H1 (cell line): Measurements from ENCODE around the gene NT5DC3. TPM values are rescaled to one million over a fixed set of nuclear protein-coding genes. Genes with fewer than 3 reads are reported as not detected.

Source experiments
- CTCF ChIA-PET: fragments of 300-600 bp; sonication (Branson Sonifier 250); formaldehyde crosslinking; loops from one replicate; lab custom pipeline; 2021; ENCODE audit not compliant: partially characterized antibody; lab: Charles Lee
- POLR2A ChIA-PET: fragments of 300-600 bp; sonication (Branson Sonifier 250); formaldehyde crosslinking; loops from one replicate; lab custom pipeline; 2021; ENCODE audit warnings: inconsistent platforms; ENCODE audit not compliant: partially characterized antibody; lab: Charles Lee
- DNase-seq, 2 experiments: peaks; one replicate each; pipeline versions ENCODE4 v3.0.0 to v3.0.0-alpha.2; 2010 to 2022; ENCODE audit warnings: low spot score in 2 of 2, low read depth in 1 of 2, mixed read lengths in 1 of 2
- FAIRE-seq: peaks from 2 replicates; lab custom pipeline; 2011; peaks lifted over from hg19 to GRCh38; lab: Jason Lieb, UNC
- H2AFZ ChIP-seq: 2 replicates; pipeline ENCODE4 v1.8.1; 2012; ENCODE audit warnings: low read length, inconsistent platforms
- H2AK5ac ChIP-seq: 2 replicates; pipeline ENCODE4 v1.6.1; 2013; ENCODE audit warnings: low read depth, low read length
- H2BK120ac ChIP-seq: replicated peaks from 2 replicates; pipeline ENCODE3; 2013; ENCODE audit warnings: low read depth, low read length, inconsistent platforms
- H2BK12ac ChIP-seq: 2 replicates; pipeline ENCODE4 v1.6.1; 2013; ENCODE audit warnings: low read depth, low read length
- H2BK15ac ChIP-seq: 2 replicates; pipeline ENCODE4 v1.6.1; 2013; ENCODE audit warnings: low read length
- H2BK20ac ChIP-seq: 2 replicates; pipeline ENCODE4 v1.6.1; 2013; ENCODE audit warnings: low read length
- H2BK5ac ChIP-seq: 2 replicates; pipeline ENCODE4 v1.6.1; 2013; ENCODE audit warnings: low read depth, low read length
- H3K14ac ChIP-seq: 2 replicates; pipeline ENCODE4 v1.6.1; 2013; ENCODE audit warnings: inconsistent platforms; ENCODE audit not compliant: insufficient read length
- H3K18ac ChIP-seq: 2 replicates; pipeline ENCODE4 v1.6.1; 2013; ENCODE audit warnings: low read length; ENCODE audit errors: extremely low read depth
- H3K23ac ChIP-seq: 2 replicates; pipeline ENCODE4 v1.6.1; 2013; ENCODE audit warnings: inconsistent platforms; ENCODE audit not compliant: insufficient read length
- H3K23me2 ChIP-seq: 2 replicates; pipeline ENCODE4 v1.6.1; 2013; ENCODE audit warnings: low read depth, low read length
- H3K27ac ChIP-seq: 2 replicates; pipeline ENCODE4 v1.6.1; 2011; ENCODE audit warnings: low read depth, low read length, inconsistent platforms
- H3K27me3 ChIP-seq, 4 experiments: replicated peaks in 1 of 4; 1 replicate in 1 of 4; 2 replicates in 3 of 4; pipeline versions ENCODE4 v1.6.1 to v1.8.1; 2011 to 2013; ENCODE audit warnings: low read length in 3 of 4, mild to moderate bottlenecking in 3 of 4, inconsistent platforms in 2 of 4, mixed read lengths in 2 of 4, moderate library complexity in 1 of 4; ENCODE audit not compliant: control insufficient read depth in 3 of 4, insufficient read depth in 3 of 4; ENCODE audit errors: extremely low read depth in 1 of 4
- H3K36me3 ChIP-seq, 4 experiments: 2 replicates each; pipeline versions ENCODE4 v1.6.1 to v1.8.1; 2011 to 2013; ENCODE audit warnings: mild to moderate bottlenecking in 4 of 4, low read length in 3 of 4, moderate library complexity in 2 of 4, control low read depth in 1 of 4, inconsistent platforms in 1 of 4; ENCODE audit not compliant: insufficient read depth in 4 of 4, control insufficient read depth in 2 of 4
- H3K4ac ChIP-seq: replicated peaks from 2 replicates; pipeline ENCODE3; 2013; ENCODE audit warnings: low read length, low read depth, mixed read lengths, inconsistent platforms; ENCODE audit not compliant: insufficient read length
- H3K4me1 ChIP-seq, 4 experiments: replicated peaks in 1 of 4; 1 replicate in 1 of 4; 2 replicates in 3 of 4; pipeline versions ENCODE4 v1.6.1 to v1.8.1; 2011 to 2013; ENCODE audit warnings: low read length in 3 of 4, inconsistent platforms in 2 of 4, mixed read lengths in 1 of 4; ENCODE audit not compliant: insufficient read depth in 4 of 4, control insufficient read depth in 3 of 4
- H3K4me2 ChIP-seq, 2 experiments: 2 replicates each; pipeline versions ENCODE4 v1.6.1 to v1.8.1; 2011 to 2013; ENCODE audit warnings: low read depth in 2 of 2, low read length in 2 of 2, control low read depth in 1 of 2, inconsistent platforms in 1 of 2, mild to moderate bottlenecking in 1 of 2; ENCODE audit not compliant: insufficient read depth in 1 of 2
- H3K4me3 ChIP-seq, 4 experiments: fragments of 200-600, 300-600 bp in 1 of 4; sonication (generic), shearing (Covaris generic), sonication (Bioruptor Twin) in 1 of 4; 2 replicates each; pipeline versions ENCODE4 v1.5.1 to v1.8.1; 2011 to 2016; ENCODE audit warnings: low read length in 4 of 4, low read depth in 3 of 4, control low read depth in 2 of 4, inconsistent platforms in 2 of 4, mild to moderate bottlenecking in 2 of 4, mixed read lengths in 1 of 4, moderate library complexity in 1 of 4; ENCODE audit not compliant: insufficient read depth in 2 of 4; ENCODE audit errors: extremely low read depth in 1 of 4
- H3K56ac ChIP-seq: replicated peaks from 2 replicates; pipeline ENCODE3; 2013; ENCODE audit warnings: low read depth, mild to moderate bottlenecking, mixed read lengths, low read length, inconsistent platforms; ENCODE audit not compliant: insufficient read length
- H3K79me1 ChIP-seq: 2 replicates; pipeline ENCODE4 v1.6.1; 2013; ENCODE audit warnings: low read depth, low read length, control low read depth
- H3K79me2 ChIP-seq, 2 experiments: 2 replicates each; pipeline versions ENCODE4 v1.6.1 to v1.8.1; 2012 to 2013; ENCODE audit warnings: low read length in 2 of 2, mild to moderate bottlenecking in 2 of 2, inconsistent platforms in 1 of 2; ENCODE audit not compliant: insufficient read depth in 2 of 2, control insufficient read depth in 1 of 2
- H3K9ac ChIP-seq, 4 experiments: replicated peaks in 1 of 4; 1 replicate in 1 of 4; 2 replicates in 3 of 4; pipeline versions ENCODE4 v1.6.1 to v1.8.1; 2011 to 2013; ENCODE audit warnings: low read depth in 3 of 4, low read length in 3 of 4, control low read depth in 2 of 4, mild to moderate bottlenecking in 2 of 4, moderate library complexity in 2 of 4, inconsistent platforms in 1 of 4; ENCODE audit errors: extremely low read depth in 1 of 4
- H3K9me3 ChIP-seq, 2 experiments: 2 replicates each; pipeline versions ENCODE4 v1.6.1 to v1.8.1; 2012 to 2013; ENCODE audit warnings: mild to moderate bottlenecking in 2 of 2, moderate library complexity in 2 of 2, control low read depth in 1 of 2, inconsistent platforms in 1 of 2, low read depth in 1 of 2, low read length in 1 of 2, mixed read lengths in 1 of 2; ENCODE audit not compliant: insufficient read depth in 2 of 2
- H4K20me1 ChIP-seq, 2 experiments: replicated peaks in 1 of 2; 2 replicates each; pipeline versions ENCODE3 to v1.8.1; 2011 to 2013; ENCODE audit warnings: inconsistent platforms in 2 of 2, low read length in 2 of 2, mild to moderate bottlenecking in 1 of 2; ENCODE audit not compliant: insufficient read depth in 2 of 2, control insufficient read depth in 1 of 2
- H4K5ac ChIP-seq: 2 replicates; pipeline ENCODE4 v1.6.1; 2013; ENCODE audit warnings: low read length, low read depth, mixed read lengths, inconsistent platforms; ENCODE audit not compliant: insufficient read length
- H4K8ac ChIP-seq: 2 replicates; pipeline ENCODE4 v1.8.0; 2013; ENCODE audit warnings: mild to moderate bottlenecking, moderate library complexity, low read length, inconsistent platforms; ENCODE audit not compliant: insufficient read depth; ENCODE audit errors: extremely low read depth
- H4K91ac ChIP-seq: replicated peaks from 2 replicates; pipeline ENCODE3; 2013; ENCODE audit warnings: low read length, mixed read lengths, inconsistent platforms; ENCODE audit not compliant: insufficient read length
- CEBPB ChIP-seq: IDR thresholded peaks from 2 replicates; pipeline ENCODE4 v1.6.1; 2012; ENCODE audit warnings: low read depth, low read length
- CHD1 ChIP-seq: IDR thresholded peaks from 2 replicates; pipeline ENCODE4 v1.6.1; 2012; ENCODE audit warnings: low read depth, low read length, improper control_type of control experiment
- CHD2 ChIP-seq: IDR thresholded peaks from 2 replicates; pipeline ENCODE4 v1.6.1; 2012; ENCODE audit warnings: low read length, improper control_type of control experiment
- CTBP2 ChIP-seq: IDR thresholded peaks from 2 replicates; pipeline ENCODE4 v1.7.0; 2011; ENCODE audit warnings: borderline replicate concordance, mild to moderate bottlenecking, moderate library complexity, mixed read lengths, low read length; ENCODE audit not compliant: insufficient read depth, insufficient read length
- EGR1 ChIP-seq: IDR thresholded peaks from 2 replicates; pipeline ENCODE4 v1.6.1; 2011; ENCODE audit warnings: low read depth, low read length, borderline replicate concordance
- GTF2F1 ChIP-seq: IDR thresholded peaks from 2 replicates; pipeline ENCODE4 v1.6.1; 2012; ENCODE audit warnings: low read depth, low read length, improper control_type of control experiment, borderline replicate concordance
- KDM5A ChIP-seq: fragments of 200-600 bp; IDR thresholded peaks from 2 replicates; pipeline ENCODE4 v1.7.1; 2012; ENCODE audit warnings: mild to moderate bottlenecking, low read length, inconsistent platforms, mixed read lengths
- NRF1 ChIP-seq: IDR thresholded peaks from 2 replicates; pipeline ENCODE4 v1.6.1; 2011; ENCODE audit warnings: mild to moderate bottlenecking, low read depth, low read length, improper control_type of control experiment
- POLR2AphosphoS5 ChIP-seq: IDR thresholded peaks from 2 replicates; pipeline ENCODE4 v1.6.1; 2011; ENCODE audit warnings: low read depth, low read length
- POU5F1 ChIP-seq: IDR thresholded peaks from 2 replicates; pipeline ENCODE4 v1.6.1; 2011; ENCODE audit warnings: low read depth, mild to moderate bottlenecking, low read length, moderate library complexity
- SP1 ChIP-seq: IDR thresholded peaks from 2 replicates; pipeline ENCODE4 v1.6.1; 2011; ENCODE audit warnings: low read depth, low read length
- WGBS, 2 experiments: shearing (Covaris generic) in 1 of 2; methylation state at CpG; one replicate each; pipeline versions ENCODE4 v1.1.6 to v1.1.7; 2013 to 2015; ENCODE audit warnings: low lambda C conversion rate in 2 of 2, mixed read lengths in 2 of 2, inconsistent platforms in 1 of 2, low coverage in 1 of 2, missing lambda C conversion rate in 1 of 2; ENCODE audit not compliant: insufficient replicate concordance in 2 of 2, insufficient coverage in 1 of 2, insufficient read length in 1 of 2; ENCODE audit errors: extremely low coverage in 1 of 2, missing lambda C conversion rate in 1 of 2; 5-methylcytosine and 5-hydroxymethylcytosine counted together
- polyA plus RNA-seq, 7 experiments: library from polyadenylated mRNA; depleted of rRNA in 3 of 7; stranded (reverse) in 5 of 7; unstranded in 2 of 7; fragments of >200 nt in 5 of 7; fragments of 200-250 nt in 2 of 7; gene quantifications; 1 replicate in 5 of 7; 2 replicates in 1 of 7; 4 replicates in 1 of 7; pipeline versions ENCODE4 v1.2.1 to v1.2.3, GENCODE V29; 2011 to 2013; ENCODE audit warnings: missing spikeins in 2 of 7, mixed read lengths in 2 of 7
- total RNA-seq: library from RNA; stranded (reverse); fragmentation: NEBNext Ultra II Directional; extraction: Animal tissue kit (Norgen Biotek cat#: 25700); gene quantifications from 2 replicates; pipeline ENCODE4 v1.2.1, GENCODE V29; 2021
- TF ChIP-seq, protein P1 (sequence below), 3 experiments: IDR thresholded peaks; 1 replicate in 2 of 3; 2 replicates in 1 of 3; pipeline versions ENCODE4 v1.5.1 to v1.6.1; 2011; ENCODE audit warnings: low read length in 3 of 3, mild to moderate bottlenecking in 3 of 3, inconsistent platforms in 2 of 3, low read depth in 1 of 3, moderate library complexity in 1 of 3; ENCODE audit not compliant: insufficient read depth in 1 of 3; ENCODE audit errors: control extremely low read depth in 1 of 3

The NT5DC3 gene
- total and polyA plus RNA-seq, 2 of the 8 experiments (the other 6 are each of a cell fraction or from before 2014, with no cell fraction given), result 5.4 to 14.8 TPM

DNA sequence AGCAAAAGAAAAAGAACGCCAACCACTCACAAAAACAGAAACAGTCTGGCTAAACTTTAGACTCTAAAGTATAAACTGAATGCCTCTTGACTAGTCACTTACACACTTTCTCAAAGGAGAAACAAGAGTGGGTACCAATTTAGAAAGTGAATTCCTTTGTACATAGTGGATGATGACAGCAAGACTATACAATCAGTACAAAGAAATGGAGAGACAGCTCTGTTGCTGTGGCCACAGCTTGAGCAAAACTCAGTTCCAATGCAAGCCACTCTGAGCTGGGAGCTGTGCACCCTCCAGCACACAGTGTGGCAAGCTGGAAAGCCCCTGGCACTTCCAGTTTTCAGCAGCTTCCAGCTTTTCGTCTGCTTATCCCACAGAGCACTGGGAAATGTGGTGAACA is 21.7 kb downstream of the NT5DC3 start:
- no peak overlapping the region for H2AK5ac ChIP-seq
- no peak overlapping the region for H3K9ac ChIP-seq
- no peak overlapping the region for H3K4me3 ChIP-seq
- H4K5ac ChIP-seq, result no peak overlapping the region
- H2BK120ac ChIP-seq, result no peak overlapping the region
- no peak overlapping the region for H2AFZ ChIP-seq
- ChIA-PET CTCF (interaction anchor here (0.6 to 2.9 kb wide), 5 partner anchors 14 to 1660 kb away, joined by 4 to 11 read pairs (median 4); no protein-coding TSS in a partner anchor), POLR2A (no interaction called here)
- H3K4ac ChIP-seq, result no peak overlapping the region
- H3K18ac ChIP-seq, result no peak overlapping the region
- H3K79me1 ChIP-seq, result no peaks in the 10 kb centered on the region
- H3K27me3 ChIP-seq, result no peaks in the 10 kb centered on the region
- WGBS, 2 experiments, result 82% methylated on average over 2 of the region's 2 CpGs; no CpG with 5 or more reads in 1 of the 2 experiments
- H2BK5ac ChIP-seq, result no peak overlapping the region
- H4K91ac ChIP-seq, result no peak overlapping the region
- peaks cover 3 to 4% of the 10 kb centered on the region in 2 experiments; a peak in 2 of 4 replicates for H3K9me3 ChIP-seq
- H2BK20ac ChIP-seq, result no peak overlapping the region
- no peak for DNase-seq
- no peak overlapping the region for H3K4me2 ChIP-seq
- no peaks in the 10 kb centered on the region for H3K23me2 ChIP-seq
- FAIRE-seq, result no peak
- no peak overlapping the region for H3K56ac ChIP-seq
- H4K20me1 ChIP-seq, result peaks cover 0 to 3% of the 10 kb centered on the region in 2 experiments
- H3K27ac ChIP-seq, result no peak overlapping the region
- no peak overlapping the region for H3K14ac ChIP-seq
- no peak overlapping the region for H2BK15ac ChIP-seq
- peaks cover 0 to 4% (median 1%) of the 10 kb centered on the region in 4 experiments; a peak in 1 of 8 replicates for H3K36me3 ChIP-seq
- no peaks in the 10 kb centered on the region for H3K4me1 ChIP-seq
- no peak overlapping the region for H4K8ac ChIP-seq
- no peak overlapping the region for H3K23ac ChIP-seq
- peaks cover 0 to 18% of the 10 kb centered on the region in 2 experiments; a peak in 2 of 4 replicates for H3K79me2 ChIP-seq
- H2BK12ac ChIP-seq, result no peak overlapping the region
- TF ChIP-seq CTBP2, result no peak
- TF ChIP-seq CHD1, result no peak
- TF ChIP-seq POLR2AphosphoS5, result no peak
- no peak for TF ChIP-seq SP1
- TF ChIP-seq EGR1, result no peak
- TF ChIP-seq CHD2, result no peak
- TF ChIP-seq CEBPB, result no peak
- TF ChIP-seq, protein P1, sequence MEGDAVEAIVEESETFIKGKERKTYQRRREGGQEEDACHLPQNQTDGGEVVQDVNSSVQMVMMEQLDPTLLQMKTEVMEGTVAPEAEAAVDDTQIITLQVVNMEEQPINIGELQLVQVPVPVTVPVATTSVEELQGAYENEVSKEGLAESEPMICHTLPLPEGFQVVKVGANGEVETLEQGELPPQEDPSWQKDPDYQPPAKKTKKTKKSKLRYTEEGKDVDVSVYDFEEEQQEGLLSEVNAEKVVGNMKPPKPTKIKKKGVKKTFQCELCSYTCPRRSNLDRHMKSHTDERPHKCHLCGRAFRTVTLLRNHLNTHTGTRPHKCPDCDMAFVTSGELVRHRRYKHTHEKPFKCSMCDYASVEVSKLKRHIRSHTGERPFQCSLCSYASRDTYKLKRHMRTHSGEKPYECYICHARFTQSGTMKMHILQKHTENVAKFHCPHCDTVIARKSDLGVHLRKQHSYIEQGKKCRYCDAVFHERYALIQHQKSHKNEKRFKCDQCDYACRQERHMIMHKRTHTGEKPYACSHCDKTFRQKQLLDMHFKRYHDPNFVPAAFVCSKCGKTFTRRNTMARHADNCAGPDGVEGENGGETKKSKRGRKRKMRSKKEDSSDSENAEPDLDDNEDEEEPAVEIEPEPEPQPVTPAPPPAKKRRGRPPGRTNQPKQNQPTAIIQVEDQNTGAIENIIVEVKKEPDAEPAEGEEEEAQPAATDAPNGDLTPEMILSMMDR (IDR thresholded peaks at IDR 0.05; ENCODE audit: control extremely low read depth in 1 of 3, insufficient read depth in 1 of 3, low read depth in 1 of 3, low read length in 3 of 3), result no peak
- TF ChIP-seq KDM5A, result no peak
- TF ChIP-seq POU5F1, result no peak
- TF ChIP-seq NRF1, result no peak
- TF ChIP-seq GTF2F1, result no peak
